ENCODE measurements around the gene MCTS1.

DNA sequence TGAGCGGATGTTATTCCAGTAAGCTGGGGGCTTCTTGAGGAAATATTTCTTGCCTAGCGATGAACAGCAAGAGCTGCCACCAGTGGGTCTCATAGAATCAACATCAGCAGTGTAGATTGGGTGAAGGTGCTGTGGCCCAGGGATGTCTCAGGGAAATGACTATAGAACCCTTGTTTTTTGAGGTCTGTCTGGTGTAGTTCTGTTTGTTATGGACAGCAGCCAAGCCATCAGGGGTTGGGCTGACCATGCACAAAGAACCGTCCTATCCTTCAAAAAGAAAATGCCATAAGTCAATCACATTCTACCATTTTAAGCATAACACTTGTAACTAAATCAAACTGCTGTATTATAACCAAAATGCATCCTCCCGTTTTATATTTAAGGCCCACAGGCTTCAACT, 43.2 kb downstream of the MCTS1 start:
- TF ChIP-seq EZH2 (IDR thresholded peaks at IDR 0.05): no peak
- no peak for TF ChIP-seq POLR2AphosphoS5 (IDR thresholded peaks at IDR 0.05; ENCODE audit: borderline replicate concordance, low read depth, low read length)

Data from SK-N-MC (cell line).